Stomach smooth muscle (tissue), 2 donors: ENCODE results near the gene UNC13D.

Experiments
- H3K27ac ChIP-seq: one replicate; pipeline ENCODE4 v1.7.0; 2013; ENCODE audit warnings: mild to moderate bottlenecking, low read length, inconsistent platforms
- H3K27me3 ChIP-seq, 2 donors: one replicate each; pipeline ENCODE4 v1.7.0; 2013; ENCODE audit warnings: low read length in 2 of 2; ENCODE audit not compliant: insufficient read depth in 2 of 2, control insufficient read depth in 1 of 2
- H3K36me3 ChIP-seq, 2 donors: one replicate each; pipeline ENCODE4 v1.7.0; 2013; ENCODE audit warnings: low read length in 2 of 2; ENCODE audit not compliant: control insufficient read depth in 2 of 2, insufficient read depth in 2 of 2
- H3K4me1 ChIP-seq: one replicate; pipeline ENCODE4 v1.7.0; 2013; ENCODE audit warnings: low read length; ENCODE audit not compliant: control insufficient read depth, insufficient read depth
- H3K4me3 ChIP-seq, 2 donors: one replicate each; pipeline ENCODE4 v1.7.0; 2013; ENCODE audit warnings: low read length in 2 of 2
- H3K9ac ChIP-seq, 2 donors: one replicate each; pipeline ENCODE4 v1.7.0; 2013; ENCODE audit warnings: low read length in 2 of 2, mild to moderate bottlenecking in 1 of 2
- H3K9me3 ChIP-seq, 2 donors: one replicate each; pipeline ENCODE4 v1.7.0; 2013; ENCODE audit warnings: low read length in 2 of 2; ENCODE audit not compliant: control insufficient read depth in 2 of 2
- donor health status: healthy.
- donor health status: Pancreatic carcinoma.

Gene UNC13D

DNA sequence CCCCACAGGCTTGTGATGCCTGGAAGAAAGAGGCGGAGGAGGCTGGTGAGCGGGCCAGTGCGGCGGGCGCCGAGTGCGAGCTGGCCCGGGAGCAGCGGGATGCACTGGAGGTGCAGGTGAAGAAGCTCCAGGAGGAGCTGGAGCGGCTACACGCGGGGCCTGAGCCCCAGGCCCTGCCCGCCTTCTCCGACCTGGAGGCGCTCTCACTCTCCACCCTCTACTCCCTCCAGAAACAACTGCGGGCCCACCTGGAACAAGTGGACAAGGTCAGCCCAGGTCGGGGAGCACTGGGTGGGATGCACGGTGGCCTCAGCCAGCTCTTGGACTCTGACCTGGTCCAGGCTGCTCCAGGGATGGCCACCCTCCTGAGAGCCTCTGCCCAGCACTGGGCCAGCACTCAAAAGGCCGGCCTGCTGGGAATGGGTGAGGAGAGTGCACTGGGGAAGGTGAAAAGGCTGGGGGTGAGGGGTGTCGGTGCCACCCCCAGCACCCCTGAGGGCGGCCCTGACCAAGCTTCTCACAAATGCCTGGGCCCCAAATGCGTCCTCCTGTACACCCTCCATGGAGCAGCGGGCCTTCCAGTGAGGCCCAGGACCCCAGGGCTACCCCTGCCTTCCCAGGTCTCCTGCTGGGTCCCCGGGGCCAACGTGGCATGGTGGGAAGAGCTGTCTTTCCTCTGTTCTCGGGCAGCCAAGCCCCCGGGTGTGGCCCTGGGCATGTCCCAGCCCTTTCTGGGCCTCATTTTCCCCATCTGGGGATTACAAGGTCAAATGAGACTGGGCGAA is 20.8 kb downstream of the UNC13D start:
- Histone ChIP-seq H3K36me3 (peaks cover 36 to 50% of the 10 kb centered on the region in 2 donors), H3K9me3 (no peaks in the 10 kb centered on the region), H3K4me1 (peaks cover 22% of the 10 kb centered on the region), H3K9ac (no peak overlapping the region), H3K27me3 (no peaks in the 10 kb centered on the region), H3K4me3 (no peak overlapping the region), H3K27ac (peak overlapping the region; percentile 24)

DNA sequence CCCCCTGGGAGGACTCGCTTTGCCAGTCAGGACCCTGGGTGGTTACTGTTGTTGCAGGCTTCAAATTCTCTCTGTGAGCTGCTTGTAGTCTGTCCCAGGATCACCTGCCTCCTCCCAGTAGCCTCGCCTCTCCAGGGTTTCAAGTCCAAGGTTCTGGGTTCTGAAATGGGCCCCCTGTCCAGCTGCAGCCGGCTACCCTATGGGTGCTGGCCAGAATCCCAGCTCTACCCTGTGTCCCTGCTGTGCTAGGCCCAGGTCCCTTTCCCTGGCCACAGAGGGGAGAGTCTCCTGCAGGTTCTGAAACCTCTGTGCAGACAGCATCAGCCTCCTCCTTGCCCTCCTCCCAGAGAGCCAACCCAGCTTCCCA is 21.4 kb downstream of the UNC13D start:
- Histone ChIP-seq H3K9me3 (no peaks in the 10 kb centered on the region), H3K4me1 (peaks cover 15% of the 10 kb centered on the region), H3K4me3 (no peak overlapping the region), H3K36me3 (peaks cover 43 to 55% of the 10 kb centered on the region in 2 donors), H3K27ac (peak overlapping the region; percentile 41), H3K27me3 (no peaks in the 10 kb centered on the region), H3K9ac (no peak overlapping the region)

DNA sequence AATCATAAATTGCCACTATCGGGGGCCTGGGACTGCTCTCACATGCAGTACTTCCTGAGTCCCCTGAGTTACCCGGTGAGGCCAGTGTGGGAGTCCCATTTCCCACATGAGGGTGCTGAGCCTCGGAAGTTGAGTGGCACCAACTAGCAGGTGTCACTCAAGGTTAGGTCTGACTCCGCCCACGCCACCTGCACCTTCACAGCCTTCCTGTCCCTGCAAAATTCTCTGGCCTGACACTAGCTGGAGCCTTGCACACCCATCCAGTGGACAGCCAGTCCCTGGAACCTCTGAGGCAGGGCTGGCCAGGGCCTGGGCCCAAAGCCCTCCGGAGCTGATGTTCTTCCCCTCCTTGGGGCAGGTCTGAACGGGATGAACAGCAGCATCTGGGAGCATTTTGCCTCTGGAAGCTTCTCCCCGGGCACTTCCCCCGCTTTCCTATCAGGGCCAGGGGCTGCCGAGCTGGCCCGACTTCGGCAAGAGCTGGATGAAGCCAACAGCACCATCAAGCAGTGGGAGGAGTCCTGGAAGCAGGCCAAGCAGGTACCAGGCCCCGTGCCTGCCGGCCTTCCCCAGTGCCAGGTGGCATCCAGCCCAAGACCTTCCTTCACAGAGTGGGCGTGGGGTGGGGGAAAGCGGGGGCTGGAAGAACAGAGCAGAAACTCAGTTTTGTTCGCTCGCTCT is 21.9 kb downstream of the UNC13D start:
- peak overlapping the region in 1 of 2 donors; percentile 38 for H3K9ac ChIP-seq
- no peaks in the 10 kb centered on the region for H3K27me3 ChIP-seq
- H3K4me1 ChIP-seq: peaks cover 10% of the 10 kb centered on the region
- H3K27ac ChIP-seq: peak overlapping the region; percentile 41
- peaks cover 48 to 60% of the 10 kb centered on the region in 2 donors for H3K36me3 ChIP-seq
- H3K9me3 ChIP-seq: no peaks in the 10 kb centered on the region
- no peak overlapping the region for H3K4me3 ChIP-seq

DNA sequence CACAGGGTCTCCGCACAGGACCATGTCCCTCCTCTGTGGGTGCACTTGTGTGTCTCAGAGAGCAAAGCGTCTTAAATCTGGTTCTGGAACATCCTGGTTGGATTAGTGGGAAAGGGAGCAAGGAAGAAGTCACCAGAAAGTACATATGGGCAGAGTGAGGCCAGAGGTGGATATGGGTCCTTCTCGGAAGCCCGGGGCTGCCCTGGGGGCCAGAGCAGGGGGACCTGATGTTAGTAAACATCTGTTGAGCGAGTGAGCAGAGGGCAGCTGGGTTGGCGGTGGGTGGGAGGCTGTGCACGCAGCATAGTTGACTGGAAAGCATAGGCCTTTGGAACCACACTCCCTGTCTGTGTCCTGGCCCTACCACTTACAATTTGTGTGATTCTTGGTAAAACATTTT is 22.7 kb downstream of the UNC13D start:
- Histone ChIP-seq H3K4me1 (peaks cover 5% of the 10 kb centered on the region), H3K9me3 (no peaks in the 10 kb centered on the region), H3K27ac (no peak overlapping the region), H3K36me3 (peaks cover 54 to 67% of the 10 kb centered on the region in 2 donors), H3K27me3 (no peaks in the 10 kb centered on the region), H3K9ac (no peak overlapping the region), H3K4me3 (no peak overlapping the region)

DNA sequence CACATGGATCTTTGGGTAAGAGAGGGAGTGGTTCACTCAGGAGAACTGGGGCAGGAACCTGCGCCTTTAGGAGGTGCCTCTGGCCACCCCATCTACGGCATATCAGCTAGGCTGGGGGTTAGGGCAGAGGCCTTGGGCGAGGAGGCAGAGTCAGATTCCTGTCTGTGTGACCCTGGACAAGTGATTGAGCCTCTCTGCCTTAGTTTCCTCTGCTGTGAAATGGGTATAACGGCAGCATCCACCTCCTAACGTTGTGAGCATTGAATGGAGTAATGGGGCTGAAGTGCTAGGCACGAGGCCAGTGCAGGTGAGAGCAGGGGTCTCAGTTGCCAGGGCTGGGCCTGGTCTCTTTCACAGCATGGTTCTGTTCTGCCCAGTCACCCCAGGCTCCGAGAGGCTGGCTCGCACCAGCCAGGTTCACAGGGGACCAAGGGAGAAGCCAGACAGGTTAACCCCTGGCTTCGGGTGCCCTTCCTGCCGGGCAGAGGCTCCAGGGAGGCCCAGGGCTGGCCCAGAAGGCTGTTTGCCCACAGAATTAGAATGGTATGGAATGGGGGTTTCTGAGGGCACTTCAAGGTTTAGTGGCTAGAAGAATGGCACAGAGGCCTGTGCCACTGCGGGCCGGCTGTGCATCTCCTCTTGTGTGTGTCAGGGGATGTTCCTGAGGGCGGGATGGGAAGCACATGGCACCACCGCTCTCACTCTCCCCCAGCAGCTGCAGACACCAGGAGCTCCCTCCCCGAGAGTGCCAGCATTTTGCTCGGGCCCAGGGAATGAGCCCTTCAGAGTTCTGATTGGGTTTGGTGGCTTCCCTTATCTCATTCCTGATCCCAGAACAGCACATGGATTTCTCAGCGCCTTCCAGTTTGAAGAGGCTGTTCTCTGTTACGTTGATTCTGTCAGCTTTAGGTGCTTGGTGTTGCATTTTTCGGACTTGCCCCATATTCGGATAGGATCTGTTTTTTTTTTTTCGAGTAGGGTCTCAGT is 23.8 kb downstream of the UNC13D start:
- Histone ChIP-seq H3K36me3 (peaks cover 58 to 72% of the 10 kb centered on the region in 2 donors), H3K27me3 (no peaks in the 10 kb centered on the region), H3K9ac (no peak overlapping the region), H3K4me3 (no peak overlapping the region), H3K27ac (no peak overlapping the region), H3K4me1 (peaks cover 5% of the 10 kb centered on the region), H3K9me3 (no peaks in the 10 kb centered on the region)

DNA sequence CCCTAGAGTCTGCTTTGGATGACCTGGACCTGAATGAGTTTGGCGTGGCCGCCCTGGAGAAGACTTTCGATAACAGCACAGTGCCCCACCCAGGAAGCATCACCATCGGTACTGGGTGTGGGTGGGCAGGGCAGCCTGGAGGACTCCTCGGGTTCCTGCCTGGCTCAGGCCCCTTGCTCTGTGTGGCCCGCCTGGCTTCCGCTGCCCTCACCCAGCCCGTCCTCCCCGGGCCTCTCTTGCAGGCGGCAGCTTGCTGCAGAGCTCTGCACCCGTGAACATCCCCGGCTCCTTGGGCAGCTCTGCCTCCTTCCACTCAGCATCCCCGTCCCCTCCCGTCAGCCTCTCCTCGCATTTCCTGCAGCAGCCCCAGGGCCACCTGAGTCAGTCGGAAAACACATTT is 24.5 kb downstream of the UNC13D start:
- Histone ChIP-seq H3K27ac (no peak overlapping the region), H3K36me3 (peaks cover 60 to 77% of the 10 kb centered on the region in 2 donors), H3K4me3 (no peak overlapping the region), H3K9me3 (no peaks in the 10 kb centered on the region), H3K9ac (no peak overlapping the region), H3K4me1 (peaks cover 5% of the 10 kb centered on the region), H3K27me3 (no peaks in the 10 kb centered on the region)

DNA sequence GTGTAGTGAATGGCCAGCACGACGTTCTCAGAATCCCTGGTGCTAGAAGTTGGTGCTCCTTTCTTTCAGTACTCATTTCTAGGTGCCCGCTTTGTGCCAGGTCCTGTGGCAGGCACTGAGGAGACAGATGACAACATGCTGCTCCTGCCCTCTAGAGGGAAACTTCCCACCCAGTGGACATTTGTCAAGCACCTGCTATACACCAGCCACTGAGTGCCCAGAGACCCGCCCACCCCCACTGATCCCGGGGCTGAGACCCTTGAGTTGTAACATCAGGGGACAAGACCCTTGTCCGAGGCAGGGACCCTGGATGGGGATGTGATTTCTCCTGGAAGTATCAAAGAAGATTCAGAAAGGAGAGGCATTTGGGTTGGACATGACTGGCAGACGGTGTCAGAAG is 25.1 kb downstream of the UNC13D start:
- H3K27ac ChIP-seq: no peak overlapping the region
- H3K4me3 ChIP-seq: no peak overlapping the region
- H3K36me3 ChIP-seq: peaks cover 61 to 76% of the 10 kb centered on the region in 2 donors
- H3K9me3 ChIP-seq: no peaks in the 10 kb centered on the region
- peaks cover 5% of the 10 kb centered on the region for H3K4me1 ChIP-seq
- no peak overlapping the region for H3K9ac ChIP-seq
- no peaks in the 10 kb centered on the region for H3K27me3 ChIP-seq

DNA sequence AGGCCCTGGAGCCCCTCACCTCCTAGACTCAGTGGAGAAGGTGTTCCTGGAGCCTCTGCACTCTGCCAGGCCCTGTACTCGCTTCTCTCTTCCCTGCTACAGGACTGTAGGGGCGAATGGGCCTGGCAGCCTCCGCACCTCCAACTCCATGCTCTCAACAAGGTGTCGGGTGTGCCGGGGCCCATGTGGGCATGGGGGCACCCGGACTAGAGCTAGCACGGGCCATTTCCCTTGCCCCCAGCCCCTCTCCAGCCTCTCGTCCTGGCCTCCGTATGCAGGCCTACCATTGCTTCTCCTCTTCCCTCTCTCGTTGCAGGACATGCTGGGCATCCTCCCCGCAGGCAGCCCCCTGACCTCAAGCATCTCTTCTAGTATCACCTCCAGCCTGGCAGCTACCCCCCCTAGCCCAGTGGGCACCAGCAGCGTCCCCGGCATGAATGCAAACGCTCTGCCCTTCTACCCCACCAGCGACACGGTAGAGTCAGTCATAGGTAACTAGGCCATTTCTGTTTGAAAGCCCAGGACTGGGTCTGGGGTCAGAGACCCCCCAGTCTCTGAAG is 25.8 kb downstream of the UNC13D start:
- Histone ChIP-seq H3K36me3 (peaks cover 65 to 77% of the 10 kb centered on the region in 2 donors), H3K9me3 (no peaks in the 10 kb centered on the region), H3K9ac (no peak overlapping the region), H3K27ac (no peak overlapping the region), H3K4me1 (peaks cover 5% of the 10 kb centered on the region), H3K27me3 (no peaks in the 10 kb centered on the region), H3K4me3 (no peak overlapping the region)

DNA sequence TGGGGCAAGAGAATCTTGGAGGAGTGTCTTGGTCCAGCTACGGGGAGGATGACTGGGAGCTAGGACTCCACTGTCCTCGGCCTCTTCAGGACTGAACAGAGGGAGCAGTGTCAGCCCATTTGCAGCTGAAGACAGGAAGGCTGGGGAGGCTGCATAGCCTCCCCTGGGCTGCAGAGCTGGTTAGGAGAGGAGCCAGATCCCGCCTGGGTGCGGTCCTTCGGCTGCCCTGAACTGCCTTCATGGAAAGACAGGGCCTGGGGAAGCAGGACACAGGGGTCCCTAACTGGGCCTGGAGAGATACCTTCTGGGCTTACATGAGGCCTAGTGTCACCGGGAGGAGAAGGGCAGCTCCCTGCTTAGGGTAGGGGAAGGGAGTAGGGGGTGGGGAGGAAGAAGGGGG is 26.6 kb downstream of the UNC13D start:
- Histone ChIP-seq H3K9me3 (no peaks in the 10 kb centered on the region), H3K27ac (no peak overlapping the region), H3K4me3 (no peak overlapping the region), H3K36me3 (peaks cover 74 to 80% of the 10 kb centered on the region in 2 donors), H3K9ac (no peak overlapping the region), H3K4me1 (peaks cover 5% of the 10 kb centered on the region), H3K27me3 (no peaks in the 10 kb centered on the region)

DNA sequence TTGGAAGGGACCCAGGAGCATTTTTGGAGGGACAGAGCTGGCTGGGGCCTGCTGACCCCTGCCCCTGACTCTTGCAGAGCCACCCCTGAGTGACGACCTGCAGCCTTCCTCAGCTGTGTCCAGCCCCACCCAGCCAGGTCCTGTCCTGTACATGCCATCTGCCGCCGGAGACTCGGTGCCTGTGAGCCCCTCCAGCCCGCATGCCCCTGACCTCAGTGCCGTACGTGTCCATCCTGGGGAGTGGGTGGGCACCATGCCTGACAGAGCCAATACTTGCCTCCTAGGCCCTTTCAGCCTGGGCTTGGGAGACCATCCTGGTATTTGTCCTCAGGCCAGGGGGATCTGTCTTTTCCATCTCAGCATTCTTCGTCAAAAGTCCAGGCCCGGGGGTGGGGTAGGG is 27.5 kb downstream of the UNC13D start:
- Histone ChIP-seq H3K9ac (no peak overlapping the region), H3K4me3 (no peak overlapping the region), H3K27ac (no peak overlapping the region), H3K4me1 (no peaks in the 10 kb centered on the region), H3K9me3 (no peaks in the 10 kb centered on the region), H3K36me3 (peaks cover 75 to 83% of the 10 kb centered on the region in 2 donors), H3K27me3 (no peaks in the 10 kb centered on the region)
